GM19025 (cell line): ENCODE data around the gene TCP11L1.
"Not testable (repeated sequence)": the region's sequence is repeated elsewhere in the genome, so short reads cannot be mapped to it uniquely, and the experiment has no call there.

ENCODE experiments used
- ATAC-seq: cut with Tn5 transposase; IDR thresholded peaks from one replicate; pipeline ENCODE4 v1.9.1; 2021; ENCODE audit warnings: mild to moderate bottlenecking, low read depth, moderate library complexity; ENCODE audit not compliant: unreplicated experiment

TCP11L1 gene

GRCh38 chr11:33064033-33064825, 24.9 kb downstream of the TCP11L1 start:
- ATAC-seq = no peak

- ATAC-seq = no peak
Measured at GRCh38 chr11:33064866-33065265, 25.5 kb downstream of the TCP11L1 start.

- peak; percentile 47 for ATAC-seq
Measured at GRCh38 chr11:33065445-33066178, 26.2 kb downstream of the TCP11L1 start.

GRCh38 chr11:33067294-33067693, 27.9 kb downstream of the TCP11L1 start:
- ATAC-seq = no peak

GRCh38 chr11:33068611-33069340, 29.4 kb downstream of the TCP11L1 start:
- no peak for ATAC-seq

- ATAC-seq = no peak
Measured at GRCh38 chr11:33072465-33072864, 33.1 kb downstream of the TCP11L1 start.

- no peak for ATAC-seq
Measured at GRCh38 chr11:33083918-33084317, 44.5 kb downstream of the TCP11L1 start.

GRCh38 chr11:33086017-33086416, 46.6 kb downstream of the TCP11L1 start:
- no peak for ATAC-seq

- ATAC-seq = no peak
Measured at GRCh38 chr11:33089776-33090175, 50.4 kb downstream of the TCP11L1 start.

- ATAC-seq = no peak
Measured at GRCh38 chr11:33094157-33094556, 54.8 kb downstream of the TCP11L1 start.

- ATAC-seq = no peak
Measured at GRCh38 chr11:33103836-33104235, 64.5 kb downstream of the TCP11L1 start.

- no peak for ATAC-seq
Measured at GRCh38 chr11:33109294-33109895, 70.0 kb downstream of the TCP11L1 start.

- ATAC-seq = no peak
Measured at GRCh38 chr11:33110083-33110482, 70.7 kb downstream of the TCP11L1 start.

GRCh38 chr11:33116535-33116934, 77.2 kb downstream of the TCP11L1 start:
- ATAC-seq = no peak

GRCh38 chr11:33122696-33123095, 83.3 kb downstream of the TCP11L1 start:
- not testable (repeated sequence) for ATAC-seq
